SJCRH30 (cell line): ENCODE data around the gene TRPV4. TPM values are rescaled to one million over a fixed set of nuclear protein-coding genes. Genes with fewer than 3 reads are reported as not detected.

Source experiments
- DNase-seq, 2 experiments: peaks; one replicate each; pipeline ENCODE4 v3.0.0-alpha.2; 2015 to 2020
- H3K27ac ChIP-seq: fragments of 250-450 bp; sonication (Bioruptor Pico); 2 replicates; pipeline ENCODE4 v1.5.1; 2020; ENCODE audit warnings: mild to moderate bottlenecking, moderate library complexity
- H3K27me3 ChIP-seq: fragments of 250-450 bp; sonication (Bioruptor Pico); 2 replicates; pipeline ENCODE4 v1.5.1; 2020; ENCODE audit warnings: mild to moderate bottlenecking, moderate library complexity
- H3K36me3 ChIP-seq: fragments of 250-450 bp; sonication (Bioruptor Pico); 2 replicates; pipeline ENCODE4 v1.5.1; 2020; ENCODE audit warnings: mild to moderate bottlenecking, moderate library complexity
- H3K4me1 ChIP-seq: fragments of 250-450 bp; sonication (Bioruptor Pico); 2 replicates; pipeline ENCODE4 v1.5.1; 2020; ENCODE audit warnings: mild to moderate bottlenecking, moderate library complexity
- H3K4me3 ChIP-seq: fragments of 250-450 bp; sonication (Bioruptor Pico); 2 replicates; pipeline ENCODE4 v1.5.1; 2020; ENCODE audit warnings: mild to moderate bottlenecking, moderate library complexity
- H3K9me3 ChIP-seq: fragments of 250-450 bp; sonication (Bioruptor Pico); replicated peaks from 2 replicates; pipeline ENCODE4 v1.5.1; 2020; ENCODE audit warnings: mild to moderate bottlenecking, moderate library complexity
- total RNA-seq: library from RNA; depleted of rRNA; stranded (reverse); fragments of >200 nt; shearing (Covaris generic); gene quantifications from 2 replicates; pipeline ENCODE4 v1.2.3, GENCODE V29; 2014

The TRPV4 gene
- total RNA-seq, 1 experiment from 2014 or later: 2.4 TPM

- H3K36me3 ChIP-seq: no peaks in the 10 kb centered on the region
- no peaks in the 10 kb centered on the region for H3K27me3 ChIP-seq
- peaks cover 5% of the 10 kb centered on the region; the same call in 1 of the 2 replicates for H3K4me1 ChIP-seq
- H3K27ac ChIP-seq: no peak overlapping the region
- no peak for DNase-seq
- no peaks in the 10 kb centered on the region for H3K9me3 ChIP-seq
- no peak overlapping the region for H3K4me3 ChIP-seq
These were observed 8.8 kb upstream of the TRPV4 start for GRCh38 chr12:109842021-109842420.

- Histone ChIP-seq H3K4me3 (no peak overlapping the region), H3K27ac (no peak overlapping the region), H3K9me3 (no peaks in the 10 kb centered on the region), H3K36me3 (no peaks in the 10 kb centered on the region), H3K4me1 (peaks cover 5% of the 10 kb centered on the region; the same call in 1 of the 2 replicates), H3K27me3 (no peaks in the 10 kb centered on the region)
- DNase-seq: no peak
These were observed 8.2 kb upstream of the TRPV4 start for GRCh38 chr12:109841356-109841755.

GRCh38 chr12:109840305-109841074, 7.3 kb upstream of the TRPV4 start:
- no peaks in the 10 kb centered on the region for H3K9me3 ChIP-seq
- H3K36me3 ChIP-seq: no peaks in the 10 kb centered on the region
- peaks cover 5% of the 10 kb centered on the region; the same call in 1 of the 2 replicates for H3K4me1 ChIP-seq
- H3K27ac ChIP-seq: no peak overlapping the region
- H3K27me3 ChIP-seq: no peaks in the 10 kb centered on the region
- no peak overlapping the region for H3K4me3 ChIP-seq
- peak; percentile 58 to 68 for DNase-seq

GRCh38 chr12:109839444-109839843, 6.2 kb upstream of the TRPV4 start:
- Histone ChIP-seq H3K4me1 (peaks cover 5% of the 10 kb centered on the region; the same call in 1 of the 2 replicates), H3K9me3 (no peaks in the 10 kb centered on the region), H3K36me3 (no peaks in the 10 kb centered on the region), H3K27me3 (no peaks in the 10 kb centered on the region), H3K4me3 (no peak overlapping the region), H3K27ac (no peak overlapping the region)
- DNase-seq: no peak

- Histone ChIP-seq H3K27me3 (no peaks in the 10 kb centered on the region), H3K9me3 (no peaks in the 10 kb centered on the region), H3K4me3 (no peak overlapping the region), H3K27ac (no peak overlapping the region), H3K4me1 (peaks cover 5% of the 10 kb centered on the region; the same call in 1 of the 2 replicates), H3K36me3 (no peaks in the 10 kb centered on the region)
- no peak for DNase-seq
These were observed 3.7 kb upstream of the TRPV4 start for GRCh38 chr12:109836916-109837315.

- H3K4me3 ChIP-seq: no peak overlapping the region
- no peak for DNase-seq
- no peak overlapping the region for H3K27ac ChIP-seq
- H3K4me1 ChIP-seq: peaks cover 5% of the 10 kb centered on the region; the same call in 1 of the 2 replicates
- H3K36me3 ChIP-seq: no peaks in the 10 kb centered on the region
- no peaks in the 10 kb centered on the region for H3K27me3 ChIP-seq
- no peaks in the 10 kb centered on the region for H3K9me3 ChIP-seq
These were observed 2.6 kb upstream of the TRPV4 start for GRCh38 chr12:109835827-109836226.

GRCh38 chr12:109832541-109833306, 474 bp downstream of the TRPV4 start:
- H3K4me3 ChIP-seq: peak overlapping the region; percentile 74

GRCh38 chr12:109831929-109832328, 1.3 kb downstream of the TRPV4 start:
- no peak overlapping the region for H3K27ac ChIP-seq
- no peak overlapping the region for H3K4me3 ChIP-seq
- H3K36me3 ChIP-seq: no peaks in the 10 kb centered on the region
- no peak for DNase-seq
- H3K9me3 ChIP-seq: no peaks in the 10 kb centered on the region
- H3K27me3 ChIP-seq: no peaks in the 10 kb centered on the region
- no peaks in the 10 kb centered on the region for H3K4me1 ChIP-seq

More at GRCh38 chr12:109832541-109833306, 474 bp downstream of the TRPV4 start:
- no peak for DNase-seq
- Histone ChIP-seq H3K27me3 (no peaks in the 10 kb centered on the region), H3K27ac (no peak overlapping the region), H3K36me3 (no peaks in the 10 kb centered on the region), H3K4me1 (no peaks in the 10 kb centered on the region), H3K9me3 (no peaks in the 10 kb centered on the region)

GRCh38 chr12:109831365-109831764, 1.8 kb downstream of the TRPV4 start:
- no peak overlapping the region for H3K27ac ChIP-seq
- no peak for DNase-seq
- no peaks in the 10 kb centered on the region for H3K36me3 ChIP-seq
- H3K9me3 ChIP-seq: no peaks in the 10 kb centered on the region
- no peaks in the 10 kb centered on the region for H3K27me3 ChIP-seq
- H3K4me3 ChIP-seq: no peak overlapping the region
- no peaks in the 10 kb centered on the region for H3K4me1 ChIP-seq

- no peaks in the 10 kb centered on the region for H3K4me1 ChIP-seq
- H3K27me3 ChIP-seq: no peaks in the 10 kb centered on the region
- H3K36me3 ChIP-seq: no peaks in the 10 kb centered on the region
- no peaks in the 10 kb centered on the region for H3K9me3 ChIP-seq
- no peak overlapping the region for H3K4me3 ChIP-seq
- DNase-seq: no peak
- H3K27ac ChIP-seq: no peak overlapping the region
These were observed 2.5 kb downstream of the TRPV4 start for GRCh38 chr12:109830718-109831117.

- Histone ChIP-seq H3K36me3 (no peaks in the 10 kb centered on the region), H3K27ac (no peak overlapping the region), H3K9me3 (no peaks in the 10 kb centered on the region), H3K4me3 (no peak overlapping the region), H3K4me1 (no peaks in the 10 kb centered on the region), H3K27me3 (no peaks in the 10 kb centered on the region)
- no peak for DNase-seq
These were observed 2.9 kb downstream of the TRPV4 start for GRCh38 chr12:109830267-109830666.

GRCh38 chr12:109829667-109830066, 3.5 kb downstream of the TRPV4 start:
- no peaks in the 10 kb centered on the region for H3K4me1 ChIP-seq
- DNase-seq: no peak
- no peak overlapping the region for H3K4me3 ChIP-seq
- H3K9me3 ChIP-seq: no peaks in the 10 kb centered on the region
- no peaks in the 10 kb centered on the region for H3K36me3 ChIP-seq
- no peaks in the 10 kb centered on the region for H3K27me3 ChIP-seq
- H3K27ac ChIP-seq: no peak overlapping the region

- Histone ChIP-seq H3K36me3 (no peaks in the 10 kb centered on the region), H3K9me3 (no peaks in the 10 kb centered on the region), H3K4me3 (no peak overlapping the region), H3K27ac (no peak overlapping the region), H3K27me3 (no peaks in the 10 kb centered on the region), H3K4me1 (no peaks in the 10 kb centered on the region)
- DNase-seq: no peak
These were observed 4.3 kb downstream of the TRPV4 start for GRCh38 chr12:109828754-109829511.

- no peak for DNase-seq
- no peaks in the 10 kb centered on the region for H3K36me3 ChIP-seq
These were observed 5.3 kb downstream of the TRPV4 start for GRCh38 chr12:109827566-109828550.

More at GRCh38 chr12:109827566-109828550, 5.3 kb downstream of the TRPV4 start:
- no peaks in the 10 kb centered on the region for H3K9me3 ChIP-seq
- H3K4me1 ChIP-seq: peaks cover 2% of the 10 kb centered on the region; the same call in 1 of the 2 replicates
- H3K27me3 ChIP-seq: no peaks in the 10 kb centered on the region
- no peak overlapping the region for H3K27ac ChIP-seq
- no peak overlapping the region for H3K4me3 ChIP-seq
